ENCODE results near the gene SCNN1A.

- TF ChIP-seq POLR2AphosphoS5 (IDR thresholded peaks at IDR 0.05) (no peak), EP300 (IDR thresholded peaks at IDR 0.05) (no peak)
- TF ChIP-seq, protein P1, sequence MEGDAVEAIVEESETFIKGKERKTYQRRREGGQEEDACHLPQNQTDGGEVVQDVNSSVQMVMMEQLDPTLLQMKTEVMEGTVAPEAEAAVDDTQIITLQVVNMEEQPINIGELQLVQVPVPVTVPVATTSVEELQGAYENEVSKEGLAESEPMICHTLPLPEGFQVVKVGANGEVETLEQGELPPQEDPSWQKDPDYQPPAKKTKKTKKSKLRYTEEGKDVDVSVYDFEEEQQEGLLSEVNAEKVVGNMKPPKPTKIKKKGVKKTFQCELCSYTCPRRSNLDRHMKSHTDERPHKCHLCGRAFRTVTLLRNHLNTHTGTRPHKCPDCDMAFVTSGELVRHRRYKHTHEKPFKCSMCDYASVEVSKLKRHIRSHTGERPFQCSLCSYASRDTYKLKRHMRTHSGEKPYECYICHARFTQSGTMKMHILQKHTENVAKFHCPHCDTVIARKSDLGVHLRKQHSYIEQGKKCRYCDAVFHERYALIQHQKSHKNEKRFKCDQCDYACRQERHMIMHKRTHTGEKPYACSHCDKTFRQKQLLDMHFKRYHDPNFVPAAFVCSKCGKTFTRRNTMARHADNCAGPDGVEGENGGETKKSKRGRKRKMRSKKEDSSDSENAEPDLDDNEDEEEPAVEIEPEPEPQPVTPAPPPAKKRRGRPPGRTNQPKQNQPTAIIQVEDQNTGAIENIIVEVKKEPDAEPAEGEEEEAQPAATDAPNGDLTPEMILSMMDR (IDR thresholded peaks at IDR 0.05), result no peak
Observed at GRCh38 chr12:6354495-6355393, 20.6 kb downstream of the SCNN1A start.
